ENCODE results near the gene C19orf67.

DNA sequence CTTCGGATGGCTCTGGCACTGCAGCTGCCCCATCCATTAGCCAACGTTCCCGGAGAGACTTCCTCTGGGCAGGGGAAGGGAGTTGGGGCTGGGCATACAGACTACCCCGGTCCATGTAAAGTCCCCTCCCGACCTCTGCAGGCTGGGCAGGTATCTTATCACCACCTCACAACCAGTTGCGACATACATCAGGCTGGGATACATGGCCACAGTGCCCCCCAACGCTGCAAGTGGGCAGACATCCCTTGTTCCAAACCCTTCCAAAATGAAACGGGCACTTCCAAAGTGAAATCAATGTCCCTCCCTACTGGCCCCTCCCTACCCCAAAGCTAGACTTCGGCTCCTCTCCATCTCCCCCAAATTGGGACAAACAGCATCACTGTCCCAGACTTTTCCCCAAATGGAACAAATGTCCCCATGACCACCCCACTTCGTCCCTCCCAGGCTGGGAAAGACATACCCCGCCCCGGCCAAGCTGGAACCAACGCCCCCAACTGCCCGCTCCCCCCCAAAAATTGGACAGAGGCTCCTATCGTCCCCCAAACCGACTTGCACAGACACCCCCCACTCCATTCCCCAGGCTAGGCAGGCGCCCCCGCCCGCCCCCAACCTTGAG lies 28.7 kb downstream of the C19orf67 start:
- no peak for TF ChIP-seq POLR2AphosphoS5 (IDR thresholded peaks at IDR 0.05)
- TF ChIP-seq, protein P1, sequence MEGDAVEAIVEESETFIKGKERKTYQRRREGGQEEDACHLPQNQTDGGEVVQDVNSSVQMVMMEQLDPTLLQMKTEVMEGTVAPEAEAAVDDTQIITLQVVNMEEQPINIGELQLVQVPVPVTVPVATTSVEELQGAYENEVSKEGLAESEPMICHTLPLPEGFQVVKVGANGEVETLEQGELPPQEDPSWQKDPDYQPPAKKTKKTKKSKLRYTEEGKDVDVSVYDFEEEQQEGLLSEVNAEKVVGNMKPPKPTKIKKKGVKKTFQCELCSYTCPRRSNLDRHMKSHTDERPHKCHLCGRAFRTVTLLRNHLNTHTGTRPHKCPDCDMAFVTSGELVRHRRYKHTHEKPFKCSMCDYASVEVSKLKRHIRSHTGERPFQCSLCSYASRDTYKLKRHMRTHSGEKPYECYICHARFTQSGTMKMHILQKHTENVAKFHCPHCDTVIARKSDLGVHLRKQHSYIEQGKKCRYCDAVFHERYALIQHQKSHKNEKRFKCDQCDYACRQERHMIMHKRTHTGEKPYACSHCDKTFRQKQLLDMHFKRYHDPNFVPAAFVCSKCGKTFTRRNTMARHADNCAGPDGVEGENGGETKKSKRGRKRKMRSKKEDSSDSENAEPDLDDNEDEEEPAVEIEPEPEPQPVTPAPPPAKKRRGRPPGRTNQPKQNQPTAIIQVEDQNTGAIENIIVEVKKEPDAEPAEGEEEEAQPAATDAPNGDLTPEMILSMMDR (IDR thresholded peaks at IDR 0.05), result no peak
- TF ChIP-seq POLR2A (IDR thresholded peaks at IDR 0.05), result no peak
